GM18511 (cell line): ENCODE data around the gene FNDC3A.
A peak's percentile ranks its signal among the peaks of the same experiment; 100 is the strongest.

Source experiments
- ATAC-seq: cut with Tn5 transposase; IDR thresholded peaks from one replicate; pipeline ENCODE4 v1.9.1; 2021; ENCODE audit warnings: mild to moderate bottlenecking, moderate library complexity; ENCODE audit not compliant: unreplicated experiment

Gene FNDC3A

DNA sequence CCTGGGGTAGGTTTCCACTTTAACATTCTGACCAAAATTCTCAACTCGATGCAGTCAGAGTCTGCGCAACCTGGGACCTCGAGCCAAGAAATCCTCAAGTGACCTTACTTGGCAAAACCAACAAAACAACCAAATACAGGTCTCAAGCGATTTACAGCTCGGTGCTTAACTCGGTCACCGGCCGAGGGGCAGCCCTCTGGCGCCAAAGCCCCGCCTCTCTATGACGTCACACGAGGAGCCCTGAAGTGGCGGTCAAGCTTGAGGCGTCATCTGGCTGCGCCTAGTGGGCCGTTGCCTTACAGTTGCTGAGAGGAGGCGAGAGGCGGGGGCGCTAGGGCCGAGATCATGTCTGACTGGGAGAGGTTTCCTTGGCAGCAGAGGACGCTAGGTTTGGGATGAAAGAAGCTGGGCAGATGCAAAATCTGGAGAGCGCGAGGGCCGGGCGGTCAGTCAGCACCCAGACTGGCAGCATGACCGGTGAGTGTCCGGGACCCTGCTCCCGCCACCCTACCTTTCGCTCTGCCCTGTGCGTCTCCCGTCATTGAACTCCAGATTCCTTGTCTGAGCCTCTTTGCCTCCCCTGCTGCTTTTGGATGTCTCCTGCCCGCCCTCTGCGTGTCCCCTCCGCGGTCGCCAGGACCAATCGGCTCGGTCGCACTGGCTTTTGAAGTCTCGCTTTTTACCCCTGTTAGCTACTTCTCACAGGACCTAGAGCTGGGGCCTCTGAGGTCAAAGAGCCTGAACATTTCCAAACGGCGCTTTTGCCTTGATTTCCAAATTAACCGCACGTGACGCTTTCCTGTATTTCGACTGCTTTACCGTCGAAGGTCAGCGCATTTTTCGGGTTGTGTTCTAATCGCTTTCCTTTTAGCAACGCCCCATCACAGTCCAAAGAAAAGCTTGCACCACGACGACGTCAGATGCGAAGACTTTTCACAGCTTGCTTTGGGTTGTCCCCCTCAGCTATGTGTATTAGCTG lies 272.2 kb downstream of the FNDC3A start, which contains the start of gene CDADC1:
TSS of gene CDADC1 (plus strand) at position 283 of the 979 bp plus-strand sequence. CDS start at position 396, 113 bp downstream.
- peak; percentile 97 for ATAC-seq

DNA sequence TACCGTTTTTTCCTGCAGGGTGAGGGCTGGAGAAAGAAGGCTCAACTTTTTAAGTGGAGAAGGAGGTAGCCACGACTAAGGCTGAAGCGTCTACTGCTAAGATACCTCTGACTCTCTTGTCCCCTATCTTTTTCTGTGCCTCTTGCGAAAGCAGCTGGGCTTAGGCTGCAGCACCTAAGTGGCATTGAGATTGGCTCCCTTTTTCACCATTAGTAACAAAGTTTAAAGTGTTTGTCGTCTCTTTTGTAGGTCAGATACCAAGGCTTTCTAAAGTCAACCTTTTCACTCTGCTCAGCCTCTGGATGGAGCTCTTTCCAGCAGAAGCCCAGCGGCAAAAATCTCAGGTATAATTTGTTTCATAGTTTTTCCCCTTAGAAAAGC lies 272.9 kb downstream of the FNDC3A start:
- peak; percentile 2 for ATAC-seq

DNA sequence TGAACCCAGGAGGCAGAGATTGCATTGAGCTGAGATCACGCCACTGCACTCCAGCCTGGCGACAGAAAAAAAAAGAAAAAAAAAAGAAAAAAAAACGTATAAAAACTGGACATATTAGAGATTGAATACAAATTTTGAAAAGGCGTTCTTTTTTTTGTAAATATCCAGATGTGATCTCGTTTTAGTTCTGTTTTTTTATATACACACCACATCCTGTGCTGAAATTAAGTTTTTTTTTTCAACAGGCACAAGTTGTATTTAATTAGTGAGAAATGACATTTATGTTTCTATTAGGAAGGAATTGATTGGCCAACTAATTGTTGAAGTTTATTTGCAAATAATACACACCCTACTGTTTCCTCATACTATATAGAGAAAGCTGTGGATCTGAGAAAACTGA lies 275.6 kb downstream of the FNDC3A start:
- ATAC-seq = no peak

DNA sequence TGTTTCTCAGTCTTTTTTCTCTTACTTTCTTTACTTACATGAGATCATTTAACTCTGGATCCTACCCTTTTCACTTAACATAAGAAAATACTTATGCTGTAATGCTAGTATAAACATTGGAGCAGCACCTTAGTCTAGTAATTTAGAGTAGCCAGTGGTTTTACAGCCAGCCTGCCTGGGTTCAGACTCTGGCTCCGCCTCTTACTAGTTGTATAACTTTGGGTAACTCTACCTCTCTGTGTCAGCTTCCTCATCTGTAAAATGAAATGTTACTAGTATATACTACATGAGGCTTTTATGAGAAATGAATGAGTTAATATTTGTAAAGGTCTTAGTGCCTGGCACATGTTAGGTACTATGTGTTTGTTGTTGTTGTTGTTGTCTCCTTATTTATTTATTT lies 277.6 kb downstream of the FNDC3A start:
- no peak for ATAC-seq

DNA sequence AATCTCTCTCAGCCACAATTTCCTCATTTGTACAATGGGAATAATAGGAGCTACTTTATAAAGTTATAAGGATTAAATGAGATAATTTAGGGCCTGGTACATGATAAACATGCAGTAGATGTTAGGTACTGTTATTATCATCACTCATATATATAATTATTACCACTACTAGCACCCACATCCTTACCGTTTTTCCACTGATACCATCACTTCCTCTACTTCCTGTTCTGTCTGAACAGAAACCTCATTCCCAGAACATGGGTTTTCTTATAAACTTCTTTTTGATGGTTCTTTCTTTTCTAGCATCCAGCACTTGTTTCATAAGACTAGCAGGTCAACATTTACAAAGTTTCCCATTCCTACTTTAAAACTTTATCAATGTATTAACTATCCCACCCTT lies 278.3 kb downstream of the FNDC3A start:
- no peak for ATAC-seq

DNA sequence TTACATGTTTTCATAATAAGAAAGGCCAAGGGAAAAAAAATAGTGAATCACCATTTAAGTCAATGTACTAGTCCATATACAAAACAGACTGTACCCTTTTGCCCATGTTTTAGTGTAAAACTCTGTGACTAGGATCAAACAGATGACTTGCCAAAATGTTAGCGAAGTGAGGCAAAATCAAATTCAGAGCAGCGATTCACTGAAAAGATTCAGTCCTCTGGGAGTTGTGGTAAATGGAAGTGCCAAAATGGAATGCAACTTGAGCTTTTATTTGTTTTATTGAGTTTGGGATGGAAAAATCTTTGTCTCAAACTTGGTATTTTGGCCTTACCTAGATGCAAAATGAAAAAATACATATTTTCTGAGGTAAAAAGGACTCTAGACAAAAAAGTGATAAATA lies 281.1 kb downstream of the FNDC3A start:
- ATAC-seq = no peak

DNA sequence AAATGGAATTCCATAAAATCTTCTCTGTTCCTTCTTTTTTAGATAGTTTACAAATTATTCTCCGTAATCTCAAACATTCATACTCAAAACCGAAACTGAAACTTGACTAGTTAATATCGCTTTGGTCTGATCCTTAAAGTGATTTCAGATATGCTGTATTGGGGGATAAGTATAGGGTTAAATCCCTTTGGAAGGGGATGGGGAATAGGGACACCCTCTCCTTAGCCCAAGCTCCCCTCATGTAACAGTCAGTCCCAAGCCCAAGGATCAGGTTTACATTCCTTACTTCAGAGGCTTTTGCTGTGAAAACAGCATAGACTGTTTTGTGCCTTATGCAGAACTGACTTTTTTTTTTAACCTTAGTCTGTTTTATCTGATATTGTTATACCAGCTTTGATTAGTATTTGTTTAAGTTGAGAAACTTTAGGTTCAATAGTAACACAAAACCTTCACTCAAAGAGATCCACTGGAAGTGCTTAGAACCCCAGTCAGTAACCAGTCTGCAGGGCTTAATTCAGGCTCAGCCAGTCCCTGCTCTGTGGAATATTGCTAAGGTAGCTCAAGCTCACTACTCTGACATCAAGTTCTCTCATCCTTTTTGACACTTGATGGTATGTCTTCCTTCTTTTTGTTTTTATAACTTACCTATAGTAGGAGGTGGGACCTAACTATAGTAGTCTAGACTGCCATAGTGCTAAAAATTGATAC lies 282.5 kb downstream of the FNDC3A start:
- no peak for ATAC-seq
